Endothelial cell of umbilical vein (primary cell): ENCODE measurements around the gene TMUB2. TPM values are rescaled to one million over a fixed set of nuclear protein-coding genes. Genes with fewer than 3 reads are reported as not detected.

Experiments
- BruUV-seq: library from RNA; stranded (reverse); fragments of 400-500 nt; replicated peaks from 2 replicates; lab custom pipeline; 2021; lab: Mats Ljungman, UMichigan
- CTCF ChIA-PET: fragments of 300-600, 350-600 bp; sonication (Branson Sonifier 250); formaldehyde crosslinking; loops from one replicate; lab custom pipeline; 2021; ENCODE audit warnings: antibody characterized with exemption, inconsistent platforms; lab: Charles Lee
- POLR2A ChIA-PET: fragments of 300-600, 350-600 bp; sonication (Branson Sonifier 250); formaldehyde crosslinking; loops from one replicate; lab custom pipeline; 2021; ENCODE audit warnings: antibody characterized with exemption, inconsistent platforms; lab: Charles Lee
- DNase-seq: peaks from one replicate; pipeline ENCODE4 v3.0.0-alpha.2; 2011; ENCODE audit warnings: low read depth, low spot score
- FAIRE-seq: peaks from 2 replicates; lab custom pipeline; 2011; peaks lifted over from hg19 to GRCh38; lab: Jason Lieb, UNC
- H2AFZ ChIP-seq: 2 replicates; pipeline ENCODE4 v1.6.0; 2012; ENCODE audit warnings: low read depth, low read length, control low read depth, inconsistent platforms
- H3K27ac ChIP-seq: 2 replicates; pipeline ENCODE4 v1.5.1; 2011; ENCODE audit warnings: low read depth, mild to moderate bottlenecking, control low read depth, low read length, moderate library complexity; ENCODE audit not compliant: insufficient read depth
- H3K27me3 ChIP-seq, 2 experiments: 2 replicates each; pipeline versions ENCODE4 v1.6.0 to v1.6.1; 2011; ENCODE audit warnings: low read length in 2 of 2, mixed read lengths in 1 of 2; ENCODE audit not compliant: control insufficient read depth in 2 of 2, insufficient read depth in 2 of 2
- H3K36me3 ChIP-seq, 2 experiments: 2 replicates in 1 of 2; 3 replicates in 1 of 2; pipeline ENCODE4 v1.5.1; 2011; ENCODE audit warnings: low read length in 2 of 2, mild to moderate bottlenecking in 1 of 2, moderate library complexity in 1 of 2; ENCODE audit not compliant: control insufficient read depth in 2 of 2, insufficient read depth in 2 of 2; ENCODE audit errors: extremely low read depth in 1 of 2
- H3K4me1 ChIP-seq: 3 replicates; pipeline ENCODE4 v1.5.1; 2011; ENCODE audit warnings: mild to moderate bottlenecking, low read length; ENCODE audit not compliant: control insufficient read depth, insufficient read depth; ENCODE audit errors: extremely low read depth
- H3K4me2 ChIP-seq: 2 replicates; pipeline ENCODE4 v1.6.1; 2011; ENCODE audit warnings: low read length, control low read depth, mixed read lengths; ENCODE audit not compliant: insufficient read depth
- H3K4me3 ChIP-seq, 3 experiments: fragments of 200-600 bp in 1 of 3; sonication (generic), shearing (Covaris generic) in 1 of 3; replicated peaks in 1 of 3; 2 replicates each; pipeline ENCODE4 v1.5.1; 2011 to 2016; ENCODE audit warnings: control low read depth in 3 of 3, low read length in 3 of 3, mild to moderate bottlenecking in 2 of 3, inconsistent platforms in 1 of 3, low read depth in 1 of 3, moderate library complexity in 1 of 3; ENCODE audit not compliant: insufficient read depth in 1 of 3
- H3K79me2 ChIP-seq: 2 replicates; pipeline ENCODE4 v1.6.0; 2012; ENCODE audit warnings: low read length, inconsistent platforms; ENCODE audit not compliant: control insufficient read depth, insufficient read depth
- H3K9ac ChIP-seq: replicated peaks from 2 replicates; pipeline ENCODE3; 2011; ENCODE audit warnings: low read length, control low read depth; ENCODE audit not compliant: insufficient read depth; ENCODE audit errors: extremely low read depth
- H3K9me1 ChIP-seq: replicated peaks from 3 replicates; pipeline ENCODE4 v1.6.0; 2011; ENCODE audit warnings: mild to moderate bottlenecking, low read length; ENCODE audit not compliant: control insufficient read depth, insufficient read depth; ENCODE audit errors: extremely low read depth
- H3K9me3 ChIP-seq: replicated peaks from 2 replicates; pipeline ENCODE4 v1.5.1; 2012; ENCODE audit warnings: low read length, inconsistent platforms; ENCODE audit not compliant: control insufficient read depth, insufficient read depth
- H4K20me1 ChIP-seq: replicated peaks from 2 replicates; pipeline ENCODE3; 2011; ENCODE audit warnings: mild to moderate bottlenecking, low read length; ENCODE audit not compliant: control insufficient read depth, insufficient read depth; ENCODE audit errors: extremely low read depth
- CTCF ChIP-seq, 2 donors: IDR thresholded peaks; 1 replicate in 1 of 2; 2 replicates in 1 of 2; pipeline ENCODE4 v1.5.1; 2011; ENCODE audit warnings: low read length in 2 of 2, mild to moderate bottlenecking in 2 of 2, moderate library complexity in 2 of 2, control low read depth in 1 of 2, inconsistent platforms in 1 of 2, low read depth in 1 of 2; ENCODE audit not compliant: insufficient read depth in 1 of 2; ENCODE audit errors: extremely low read depth in 1 of 2
- EZH2 ChIP-seq: IDR thresholded peaks from 2 replicates; pipeline ENCODE4 v1.6.1; 2012; ENCODE audit warnings: borderline replicate concordance, low read depth, mild to moderate bottlenecking, moderate library complexity, low read length, inconsistent platforms; ENCODE audit not compliant: severe bottlenecking
- FOS ChIP-seq: IDR thresholded peaks from 2 replicates; pipeline ENCODE4 v1.6.1; 2011; ENCODE audit warnings: mild to moderate bottlenecking, low read length, moderate library complexity, borderline replicate concordance; ENCODE audit not compliant: insufficient read depth
- GATA2 ChIP-seq: IDR thresholded peaks from 2 replicates; pipeline ENCODE4 v1.7.0; 2011; ENCODE audit warnings: low read depth, mild to moderate bottlenecking, moderate library complexity, mixed read lengths, low read length; ENCODE audit not compliant: insufficient read length, insufficient read depth
- JUN ChIP-seq: IDR thresholded peaks from 2 replicates; pipeline ENCODE4 v1.6.1; 2011; ENCODE audit warnings: borderline replicate concordance, low read depth; ENCODE audit not compliant: insufficient read length, insufficient read depth
- MYC ChIP-seq: IDR thresholded peaks from one replicate; pipeline ENCODE4 v1.6.1; 2011; ENCODE audit warnings: mild to moderate bottlenecking, low read depth, low read length
- POLR2A ChIP-seq: IDR thresholded peaks from 2 replicates; pipeline ENCODE4 v1.6.1; 2012; ENCODE audit warnings: low read depth, mild to moderate bottlenecking, control low read depth, low read length
- POLR2AphosphoS5 ChIP-seq: IDR thresholded peaks from 2 replicates; pipeline ENCODE4 v1.6.1; 2012; ENCODE audit warnings: low read depth, mild to moderate bottlenecking, control low read depth, low read length, moderate library complexity; ENCODE audit not compliant: insufficient read depth
- dilution Hi-C: fragments of 300-500 bp; cut with MboI; formaldehyde crosslinking; loops from one replicate; pipeline ENCODE4 v1.15.0; 2019; ENCODE audit warnings: low sequenced_read_pairs; ENCODE audit not compliant: extremely low pct_ligation_motif_present
- intact Hi-C: fragments of 100-400 bp; cut with micrococcal nuclease; formaldehyde crosslinking; loops from one replicate; pipeline ENCODE4 v1.10.0; 2022
- polyA plus RNA-seq, 4 experiments: library from polyadenylated mRNA; depleted of rRNA in 3 of 4; stranded (reverse) in 3 of 4; unstranded in 1 of 4; fragments of >200 nt; gene quantifications; 2 replicates each; pipeline versions ENCODE4 v1.2.1 to v1.2.3, GENCODE V29; 2011 to 2012; ENCODE audit warnings: missing spikeins in 1 of 4
- total RNA-seq: library from RNA; stranded (reverse); gene quantifications from 2 replicates; pipeline ENCODE4 v1.2.3, GENCODE V29; 2021
- TF ChIP-seq, protein P1 (sequence below): IDR thresholded peaks from 2 replicates; pipeline ENCODE4 v1.6.1; 2011; ENCODE audit not compliant: insufficient read depth, insufficient read length

Gene TMUB2
- total and polyA plus RNA-seq, 2 donors (not counting 3 experiments of a cell fraction or from before 2014, with no cell fraction given), result 43.6 to 72.5 TPM

GRCh38 chr17:44159519-44160210 is 27.1 kb upstream of the TMUB2 start:
- no peaks in the 10 kb centered on the region for H3K9me3 ChIP-seq
- H3K79me2 ChIP-seq, result no peaks in the 10 kb centered on the region
- no peaks in the 10 kb centered on the region for H3K4me1 ChIP-seq
- TF ChIP-seq, protein P1, sequence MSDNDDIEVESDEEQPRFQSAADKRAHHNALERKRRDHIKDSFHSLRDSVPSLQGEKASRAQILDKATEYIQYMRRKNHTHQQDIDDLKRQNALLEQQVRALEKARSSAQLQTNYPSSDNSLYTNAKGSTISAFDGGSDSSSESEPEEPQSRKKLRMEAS, result no peak
- TF ChIP-seq EZH2, result no peak
- TF ChIP-seq POLR2A, result no peak
- TF ChIP-seq MYC, result no peak
- no peak for TF ChIP-seq JUN
- TF ChIP-seq CTCF (IDR thresholded peaks at IDR 0.05; ENCODE audit: extremely low read depth in 1 of 2, insufficient read depth in 1 of 2, low read depth in 1 of 2, low read length in 2 of 2), result no peak
- no peak for TF ChIP-seq FOS
- TF ChIP-seq POLR2AphosphoS5, result no peak
- TF ChIP-seq GATA2, result no peak
- no peaks in the 10 kb centered on the region for H3K27me3 ChIP-seq
- BruUV-seq, result no TSS peak
- no peak overlapping the region for H3K4me3 ChIP-seq
- H3K36me3 ChIP-seq, result no peaks in the 10 kb centered on the region
- H3K9me1 ChIP-seq, result no peaks in the 10 kb centered on the region
- intact Hi-C loops (no loop called here), dilution Hi-C loops (no loop called here)
- FAIRE-seq, result no peak
- POLR2A ChIA-PET, result no interaction called here
- CTCF ChIA-PET, result interaction anchor here (0.9 to 2.6 kb wide), 4 partner anchors 9 to 215 kb away, joined by 3 to 11 read pairs (median 4); no protein-coding TSS in a partner anchor
- no peak overlapping the region for H2AFZ ChIP-seq
- no peak overlapping the region for H3K4me2 ChIP-seq
- H3K27ac ChIP-seq, result no peak overlapping the region
- H3K9ac ChIP-seq, result no peak overlapping the region
- H4K20me1 ChIP-seq, result no peaks in the 10 kb centered on the region
- DNase-seq, result no peak
